ENCODE results near the gene ZMAT3.
"Not testable (repeated sequence)": the region's sequence is repeated elsewhere in the genome, so short reads cannot be mapped to it uniquely, and the experiment has no call there.

Gene ZMAT3

DNA sequence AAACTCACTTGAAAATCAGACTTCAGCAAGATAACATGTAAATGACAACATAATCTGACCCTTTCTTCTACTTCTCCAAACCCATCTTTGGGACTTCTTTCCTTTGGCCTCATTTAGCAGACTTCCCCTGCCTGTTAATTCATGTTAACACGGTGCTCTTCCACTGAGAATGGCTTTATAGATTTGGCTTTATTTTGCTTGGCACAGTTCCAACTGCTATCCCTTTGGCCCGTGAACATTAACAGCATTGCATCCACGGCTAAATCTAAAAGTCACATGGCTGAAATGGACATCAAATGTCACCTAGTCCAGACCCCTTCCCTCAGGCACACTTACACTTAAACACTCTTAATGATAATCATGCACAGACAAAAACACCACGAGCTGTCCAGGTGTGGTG lies 3.8 kb downstream of the ZMAT3 start:
- no peak for DNase-seq

DNA sequence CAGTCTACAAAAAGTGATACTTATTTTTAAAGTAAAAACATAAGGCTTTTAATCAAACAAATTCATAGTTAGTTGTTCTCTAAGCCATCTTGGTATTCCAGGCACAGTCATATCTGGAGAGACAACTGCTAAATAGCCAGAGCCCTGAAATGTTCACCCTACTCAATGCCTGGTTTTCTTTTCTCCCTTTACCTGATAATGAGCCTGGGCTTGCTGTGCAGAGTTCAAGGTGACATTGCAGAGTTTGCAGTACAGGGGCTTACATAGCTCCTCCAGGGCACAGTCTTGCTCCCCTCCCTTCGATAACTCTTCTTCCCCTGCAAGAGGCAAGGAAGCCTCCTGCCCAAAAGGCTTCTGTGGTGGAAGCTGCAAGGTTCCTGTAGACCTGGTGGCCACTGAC lies 4.3 kb downstream of the ZMAT3 start:
- no peak for DNase-seq

DNA sequence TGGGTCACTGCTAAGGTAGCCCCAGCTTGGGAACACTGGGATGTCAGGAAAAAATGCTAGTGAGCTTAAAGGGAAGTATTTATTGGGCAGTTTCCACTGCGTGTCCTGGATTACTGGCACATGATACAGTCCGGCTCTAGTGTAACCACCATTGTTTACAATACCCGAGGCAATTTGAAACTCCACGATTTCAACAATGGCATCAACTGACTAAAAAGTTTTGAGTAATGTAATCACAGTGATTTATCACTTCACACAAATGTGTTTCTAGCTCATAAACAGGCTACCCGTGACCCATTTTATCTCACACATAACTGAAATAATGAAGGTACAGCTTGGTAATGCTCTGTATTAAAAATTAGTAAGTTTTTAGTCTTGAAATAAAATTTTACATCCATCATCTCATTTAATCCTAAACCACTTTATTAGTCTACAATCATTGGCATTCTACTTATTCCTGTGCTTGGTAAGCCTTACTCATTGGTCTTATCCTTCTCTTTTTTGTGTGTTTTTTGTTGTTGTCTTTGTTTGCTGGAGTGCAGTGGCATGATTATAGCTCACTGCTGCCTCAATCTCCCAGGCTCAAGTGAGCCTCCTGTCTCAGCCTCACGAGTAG lies 7.6 kb downstream of the ZMAT3 start:
- DNase-seq, result no peak

DNA sequence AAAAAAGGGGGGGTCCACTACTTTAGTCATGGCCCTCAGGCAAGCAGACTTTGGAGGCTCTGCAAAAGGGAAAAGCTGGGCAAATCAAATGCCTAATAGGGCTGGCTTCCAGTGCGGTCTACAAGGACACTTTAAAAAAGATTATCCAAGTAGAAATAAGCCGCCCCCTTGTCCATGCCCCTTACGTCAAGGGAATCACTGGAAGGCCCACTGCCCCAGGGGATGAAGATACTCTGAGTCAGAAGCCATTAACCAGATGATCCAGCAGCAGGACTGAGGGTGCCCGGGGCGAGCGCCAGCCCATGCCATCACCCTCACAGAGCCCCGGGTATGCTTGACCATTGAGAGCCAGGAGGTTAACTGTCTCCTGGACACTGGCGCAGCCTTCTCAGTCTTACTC lies 15.3 kb downstream of the ZMAT3 start:
- DNase-seq, result no peak

DNA sequence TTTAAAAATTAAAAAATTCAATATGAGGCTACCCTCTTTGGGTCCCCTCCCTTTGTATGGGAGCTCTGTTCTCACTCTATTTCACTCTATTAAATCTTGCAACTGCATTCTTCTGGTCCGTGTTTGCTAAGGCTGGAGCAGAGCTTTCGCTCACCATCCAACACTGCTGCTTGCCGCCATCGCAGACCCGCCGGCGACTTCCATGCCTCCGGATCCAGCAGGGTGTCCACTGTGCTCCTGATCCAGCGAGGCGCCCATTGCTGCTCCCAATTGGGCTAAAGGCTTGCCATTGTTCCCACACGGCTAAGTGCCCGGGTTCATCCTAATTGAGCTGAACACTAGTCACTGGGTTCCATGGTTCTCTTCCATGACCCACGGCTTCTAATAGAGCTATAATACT lies 17.0 kb downstream of the ZMAT3 start:
- DNase-seq, result not testable (repeated sequence)

DNA sequence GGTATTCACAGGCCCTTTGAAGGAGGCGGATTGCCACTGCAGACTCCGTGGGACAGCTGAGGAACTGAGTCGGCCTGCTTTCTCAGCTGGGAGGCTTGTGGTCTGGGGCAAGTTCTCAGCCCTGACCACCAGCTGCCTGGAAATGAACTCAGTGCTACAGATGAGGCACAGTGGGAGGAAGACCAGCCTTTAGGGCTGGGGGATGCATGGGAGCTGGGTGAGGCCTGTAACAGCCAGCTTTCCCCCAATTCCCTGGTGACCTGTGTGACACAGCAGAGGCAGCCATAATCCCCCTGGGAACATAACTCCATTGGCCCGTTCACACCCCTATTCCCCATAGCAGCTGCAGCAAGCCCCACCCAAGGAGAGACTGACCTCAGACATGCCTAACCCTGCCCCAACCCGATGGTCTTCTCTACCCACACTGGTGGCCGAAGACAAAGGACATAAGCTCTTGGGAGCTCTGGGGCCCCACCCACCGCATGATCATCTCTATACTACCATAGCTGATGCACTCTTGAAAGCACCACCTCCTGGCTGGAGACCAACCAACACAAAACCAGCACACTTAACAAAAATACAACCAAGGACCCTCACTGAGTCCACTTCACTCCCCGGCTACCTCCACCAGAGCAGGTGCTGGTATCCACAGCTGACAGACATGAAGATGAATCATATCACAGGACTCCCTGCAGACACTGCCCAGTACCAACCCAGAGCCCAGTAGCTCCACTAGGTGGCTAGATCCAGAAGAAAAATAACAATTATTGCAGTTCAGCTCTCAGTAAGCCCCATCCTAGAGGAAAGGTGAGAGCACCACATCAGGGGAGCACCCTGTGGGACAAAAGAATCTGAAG lies 24.9 kb downstream of the ZMAT3 start:
- DNase-seq, result no peak

DNA sequence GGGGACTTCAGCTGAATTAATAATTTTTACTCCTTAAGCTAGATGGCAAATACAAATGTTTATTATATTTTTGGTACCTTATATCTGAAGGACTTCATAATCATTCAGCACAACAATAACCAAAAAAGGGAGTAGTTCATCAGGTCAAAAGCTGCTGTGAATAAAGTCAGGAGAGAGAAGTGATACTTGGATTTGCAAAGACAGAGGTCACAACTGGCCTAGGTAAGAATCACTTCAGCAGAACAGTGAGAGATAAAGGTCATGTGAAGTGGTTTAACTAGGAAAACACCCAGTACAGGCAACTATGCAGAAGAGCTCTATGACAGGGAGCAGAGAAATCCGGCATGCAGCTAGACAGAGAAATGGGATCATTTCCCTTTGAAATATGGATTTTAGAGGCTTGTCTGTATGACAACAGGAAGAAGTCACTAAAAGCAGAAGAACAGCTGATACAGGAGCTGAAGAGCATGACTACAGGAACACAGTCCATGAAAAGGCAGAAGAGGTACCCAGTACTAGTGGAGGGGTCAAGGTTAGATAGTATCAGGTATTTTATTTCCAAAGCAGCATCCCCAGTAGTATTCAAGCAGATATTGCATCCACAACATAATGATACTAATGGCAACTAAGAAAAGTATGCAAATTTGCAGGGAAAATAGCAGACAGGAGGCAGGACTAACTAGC lies 25.7 kb downstream of the ZMAT3 start:
- DNase-seq, result peak; percentile 22

DNA sequence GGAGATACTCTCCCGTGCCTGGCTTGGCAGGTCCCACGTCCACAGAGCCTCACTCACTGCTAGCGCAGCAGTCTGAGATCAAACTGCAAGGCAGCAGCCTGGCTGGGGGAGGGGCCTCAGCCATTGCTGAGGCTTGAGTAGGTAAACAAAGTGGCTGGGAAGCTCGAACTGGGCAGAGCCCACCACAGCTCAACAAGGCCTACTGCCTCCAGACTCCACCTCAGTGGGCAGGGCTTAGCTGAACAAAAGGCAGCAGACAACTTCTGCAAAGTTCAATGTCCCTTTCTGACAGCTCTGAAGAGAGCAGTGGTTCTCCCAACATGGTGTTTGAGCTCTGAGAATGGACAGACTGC lies 32.7 kb downstream of the ZMAT3 start:
- not testable (repeated sequence) for DNase-seq

DNA sequence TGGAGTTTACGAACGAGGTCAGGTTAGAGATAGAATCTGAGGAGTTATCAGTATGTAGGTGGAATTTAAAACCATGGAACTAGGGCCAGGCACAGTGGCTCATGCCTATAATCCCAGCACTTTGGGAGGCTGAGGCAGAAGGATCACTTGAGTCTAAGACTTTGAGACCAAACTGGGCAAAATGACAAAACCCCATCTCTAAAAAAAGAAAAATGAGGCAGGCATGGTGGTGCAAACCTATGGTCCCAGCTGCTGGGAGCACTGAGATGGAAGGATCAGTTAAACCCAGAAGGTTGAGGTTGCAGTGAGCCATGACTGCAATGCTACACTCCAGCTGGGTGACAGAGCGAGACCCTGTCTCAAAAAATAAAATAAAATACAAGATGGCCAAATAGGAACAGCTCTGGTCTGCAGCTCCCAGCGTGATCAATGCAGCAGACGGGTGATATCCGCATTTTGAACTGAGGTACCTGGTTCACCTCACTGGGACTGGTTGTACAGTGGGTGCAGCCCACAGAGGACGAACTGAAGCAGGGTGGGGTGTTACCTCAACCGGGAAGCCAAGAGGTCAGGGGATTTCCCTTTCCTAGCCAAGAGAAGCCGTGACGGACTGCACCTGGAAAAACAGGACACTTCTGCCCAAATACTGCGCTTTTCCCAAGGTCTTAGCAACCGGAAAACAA lies 33.3 kb downstream of the ZMAT3 start:
- DNase-seq, result no peak

DNA sequence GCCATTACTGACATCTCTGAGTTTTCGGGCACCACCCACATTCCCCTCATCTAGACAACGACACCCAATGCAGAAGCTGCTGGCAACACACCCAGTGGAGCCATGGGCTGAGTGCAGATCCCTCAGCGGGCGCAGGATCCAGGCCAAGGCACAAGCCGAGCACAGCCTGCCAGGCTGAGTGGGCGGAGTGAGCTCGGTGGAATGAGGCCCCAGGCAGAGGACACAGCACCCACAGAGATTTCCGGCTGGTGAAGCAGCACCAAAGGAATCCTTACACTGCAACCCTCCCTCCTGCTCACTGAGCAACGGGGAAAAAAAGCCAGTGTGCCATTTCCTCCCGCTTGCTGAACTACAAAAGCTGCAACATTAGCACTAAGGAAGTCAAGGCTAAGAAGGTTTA lies 34.3 kb downstream of the ZMAT3 start:
- DNase-seq, result no peak

DNA sequence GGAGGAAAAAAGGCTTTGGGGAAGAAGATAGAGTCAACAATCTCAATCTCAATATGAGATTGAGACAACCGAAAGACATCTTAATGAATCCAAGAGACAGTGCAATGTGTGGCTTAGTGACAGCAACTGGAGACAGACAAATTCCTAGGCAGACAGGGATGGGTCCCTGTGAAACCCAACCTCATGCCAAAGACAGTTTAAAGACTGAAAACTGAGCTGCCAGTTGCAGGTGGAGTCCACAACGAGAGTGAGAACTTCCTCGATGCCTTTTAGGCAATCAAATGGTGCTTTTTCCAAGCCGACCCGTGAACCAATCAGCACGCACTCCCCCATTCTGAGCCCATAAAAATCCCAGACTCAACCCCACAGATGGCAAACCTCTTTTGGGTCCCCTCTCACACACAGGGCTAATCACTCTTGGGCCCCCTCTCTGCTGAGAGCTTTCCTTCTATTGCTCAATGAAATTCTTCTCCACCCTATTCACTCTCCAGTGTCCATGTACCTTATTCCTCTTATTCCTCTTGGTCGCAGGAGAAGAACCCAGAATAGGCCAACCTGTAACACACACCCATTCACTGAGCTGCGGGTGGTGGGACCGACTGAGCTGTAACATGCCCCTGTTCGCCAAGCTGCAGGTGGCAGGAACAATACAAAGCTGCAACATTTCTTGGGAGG lies 34.8 kb downstream of the ZMAT3 start:
- DNase-seq, result no peak

DNA sequence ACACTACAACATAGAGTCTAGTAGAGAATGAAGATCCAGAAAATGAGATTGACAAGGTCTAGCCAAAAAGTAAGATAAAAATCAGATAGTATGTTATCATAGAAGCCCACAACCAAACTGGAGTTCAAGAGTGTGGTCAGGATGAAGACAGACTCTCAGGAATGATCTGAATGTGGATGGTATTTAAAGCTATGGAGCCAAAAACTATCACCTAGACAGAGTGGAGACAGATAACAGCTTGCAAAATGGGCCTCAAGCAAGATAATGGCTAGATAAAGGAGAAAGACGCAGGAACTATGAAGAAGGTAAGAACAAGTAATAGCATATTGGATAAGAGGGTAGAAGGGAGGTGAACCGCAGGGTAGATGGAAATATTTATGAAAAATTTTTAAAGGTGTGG lies 35.4 kb downstream of the ZMAT3 start:
- no peak for DNase-seq

DNA sequence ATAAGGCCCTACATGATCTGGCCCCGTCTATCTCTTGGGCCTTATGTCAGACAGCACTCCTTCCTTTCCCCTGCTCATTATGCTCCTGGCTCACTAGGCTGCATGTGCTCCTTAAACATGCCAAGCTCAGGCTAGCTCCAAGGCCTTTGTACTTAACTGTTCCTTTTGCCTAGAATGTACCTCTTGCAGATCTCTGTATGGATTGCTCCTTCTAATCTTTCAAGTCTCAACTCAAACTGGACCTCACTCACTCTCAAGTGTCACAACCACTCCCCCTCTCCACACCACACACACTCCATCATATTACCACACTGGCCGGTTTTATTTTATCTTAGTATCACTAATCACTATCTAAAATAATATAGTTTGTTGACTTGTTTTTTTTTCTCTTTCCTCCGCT lies 36.4 kb downstream of the ZMAT3 start:
- DNase-seq, result no peak

DNA sequence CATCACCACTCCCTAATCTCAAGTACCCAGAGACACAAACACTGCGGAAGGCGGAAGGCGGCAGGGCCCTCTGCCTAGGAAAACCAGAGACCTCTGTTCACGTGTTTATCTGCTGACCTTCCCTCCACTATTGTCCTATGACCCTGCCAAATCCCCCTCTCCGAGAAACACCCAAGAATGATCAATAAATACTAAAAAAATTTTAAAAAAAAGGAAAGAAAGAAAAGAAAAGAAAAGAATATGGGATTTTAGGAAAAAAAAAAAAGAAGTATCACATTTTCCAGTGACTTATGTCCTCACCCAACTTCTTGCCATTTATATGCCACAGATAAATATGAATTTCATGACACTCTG lies 38.3 kb downstream of the ZMAT3 start:
- not testable (repeated sequence) for DNase-seq

DNA sequence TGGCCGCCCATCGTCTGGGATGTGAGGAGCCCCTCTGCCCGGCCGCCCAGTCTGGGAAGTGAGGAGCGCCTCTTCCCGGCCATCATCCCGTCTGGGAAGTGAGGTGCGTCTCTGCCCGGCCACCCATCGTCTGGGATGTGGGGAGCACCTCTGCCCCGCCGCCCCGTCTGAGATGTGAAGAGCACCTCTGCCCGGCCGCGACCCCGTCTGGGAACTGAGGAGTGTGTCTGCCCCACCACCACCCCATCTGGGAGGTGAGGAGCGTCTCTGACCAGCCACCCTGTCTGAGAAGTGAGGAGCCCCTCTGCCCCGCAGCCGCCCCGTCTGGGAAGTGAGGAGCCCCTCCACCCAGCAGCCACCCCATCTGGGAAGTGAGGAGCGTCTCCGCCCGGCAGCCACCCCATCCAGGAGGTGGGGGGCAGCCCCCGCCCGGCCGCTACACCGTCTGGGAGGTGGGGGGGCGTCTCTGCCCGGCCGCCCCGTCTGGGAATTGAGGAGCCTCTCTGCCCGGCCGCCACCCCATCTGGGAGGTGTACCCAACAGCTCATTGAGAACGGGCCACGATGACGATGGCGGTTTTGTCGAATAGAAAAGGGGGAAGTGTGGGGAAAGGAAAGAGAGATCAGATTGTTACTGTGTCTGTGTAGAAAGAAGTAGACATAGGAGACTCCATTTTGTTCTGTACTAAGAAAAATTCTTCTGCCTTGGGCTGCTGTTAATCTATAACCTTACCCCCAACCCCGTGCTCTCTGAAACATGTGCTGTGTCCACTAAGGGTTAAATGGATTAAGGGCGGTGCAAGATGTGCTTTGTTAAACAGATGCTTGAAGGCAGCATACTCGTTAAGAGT lies 38.9 kb downstream of the ZMAT3 start:
- not testable (repeated sequence) for DNase-seq

DNA sequence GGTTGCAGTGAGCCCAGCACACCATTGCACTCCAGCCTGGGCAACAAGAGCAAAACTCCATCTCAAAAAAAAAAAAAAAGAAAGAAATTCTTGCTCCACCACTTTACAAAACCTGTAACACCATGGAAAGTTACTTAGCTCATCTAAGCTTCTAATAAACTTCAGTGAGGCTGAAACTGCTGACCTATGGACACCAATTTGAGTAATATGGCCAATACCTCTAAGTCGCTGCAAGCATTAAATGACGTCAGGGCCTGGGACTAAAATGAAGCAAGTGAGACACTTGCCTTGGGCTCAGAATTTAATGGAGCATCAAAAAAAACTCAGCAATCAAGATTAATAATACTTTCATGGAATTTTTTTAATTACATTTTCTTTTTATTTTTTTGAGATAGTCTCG lies 42.5 kb downstream of the ZMAT3 start:
- DNase-seq, result no peak

DNA sequence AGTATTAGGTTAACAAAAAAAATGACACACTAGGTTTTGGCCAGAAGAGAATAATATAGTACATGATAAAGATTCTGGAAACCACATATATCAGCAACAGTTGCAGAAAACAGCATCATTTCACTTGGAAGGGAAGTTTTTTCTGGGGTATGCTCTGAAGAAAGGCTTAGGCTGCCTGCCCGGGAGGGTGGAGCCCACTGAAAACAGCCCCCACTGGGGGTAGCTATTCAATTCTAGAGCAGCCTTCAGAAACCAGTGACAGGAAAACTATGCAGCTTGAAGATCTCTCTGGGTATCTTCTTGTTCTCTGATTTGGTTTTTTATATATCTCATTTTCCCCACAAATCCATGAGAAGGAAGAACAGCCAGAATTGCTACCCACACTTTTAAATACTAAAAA lies 43.2 kb downstream of the ZMAT3 start:
- DNase-seq, result no peak

DNA sequence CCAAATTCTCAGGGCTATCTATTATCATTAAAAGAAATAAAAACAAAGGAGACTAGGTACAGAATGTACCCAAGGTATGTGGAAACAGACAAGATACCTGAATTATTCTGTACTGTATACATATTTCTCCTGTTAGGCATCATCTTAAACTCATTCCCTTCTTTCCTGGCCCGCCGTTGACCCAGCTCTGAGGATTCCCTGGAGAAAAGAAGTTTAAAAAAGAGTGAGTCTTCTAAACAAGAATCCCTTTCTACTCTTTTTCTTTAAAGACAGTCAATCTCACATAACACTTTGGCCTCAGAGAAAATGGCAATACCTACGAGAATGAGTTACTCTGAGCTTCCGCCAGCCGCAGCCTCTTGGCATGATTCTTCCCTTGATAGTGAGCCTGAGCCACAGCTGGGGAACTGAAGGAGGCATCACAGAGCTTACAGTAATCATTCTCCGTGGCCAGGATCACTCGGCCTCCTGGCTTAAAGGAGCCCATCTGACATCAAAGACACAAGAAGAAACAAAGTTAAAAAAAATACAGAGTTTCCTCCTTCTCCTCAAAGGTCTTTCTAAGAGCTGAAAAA lies 44.2 kb downstream of the ZMAT3 start:
- DNase-seq, result no peak

DNA sequence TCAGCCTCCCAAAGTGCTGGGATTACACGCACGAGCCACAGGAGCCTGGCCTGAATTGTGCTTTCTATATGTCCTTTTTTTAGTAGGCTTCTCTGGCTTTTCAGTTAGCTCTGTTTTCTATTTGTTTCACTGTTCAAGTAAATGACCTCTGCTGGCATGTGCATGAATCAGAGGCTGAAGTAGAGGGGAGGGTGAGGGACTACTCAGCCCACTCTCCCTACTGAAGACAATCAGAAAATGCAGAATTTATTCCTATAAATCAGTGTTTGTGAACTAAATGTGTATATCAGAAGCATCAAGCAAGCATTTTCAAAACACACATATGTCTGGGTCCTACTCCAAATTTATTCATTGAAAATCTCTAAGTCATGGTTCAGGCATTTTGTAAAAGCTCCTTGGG lies 45.0 kb downstream of the ZMAT3 start:
- DNase-seq, result no peak

DNA sequence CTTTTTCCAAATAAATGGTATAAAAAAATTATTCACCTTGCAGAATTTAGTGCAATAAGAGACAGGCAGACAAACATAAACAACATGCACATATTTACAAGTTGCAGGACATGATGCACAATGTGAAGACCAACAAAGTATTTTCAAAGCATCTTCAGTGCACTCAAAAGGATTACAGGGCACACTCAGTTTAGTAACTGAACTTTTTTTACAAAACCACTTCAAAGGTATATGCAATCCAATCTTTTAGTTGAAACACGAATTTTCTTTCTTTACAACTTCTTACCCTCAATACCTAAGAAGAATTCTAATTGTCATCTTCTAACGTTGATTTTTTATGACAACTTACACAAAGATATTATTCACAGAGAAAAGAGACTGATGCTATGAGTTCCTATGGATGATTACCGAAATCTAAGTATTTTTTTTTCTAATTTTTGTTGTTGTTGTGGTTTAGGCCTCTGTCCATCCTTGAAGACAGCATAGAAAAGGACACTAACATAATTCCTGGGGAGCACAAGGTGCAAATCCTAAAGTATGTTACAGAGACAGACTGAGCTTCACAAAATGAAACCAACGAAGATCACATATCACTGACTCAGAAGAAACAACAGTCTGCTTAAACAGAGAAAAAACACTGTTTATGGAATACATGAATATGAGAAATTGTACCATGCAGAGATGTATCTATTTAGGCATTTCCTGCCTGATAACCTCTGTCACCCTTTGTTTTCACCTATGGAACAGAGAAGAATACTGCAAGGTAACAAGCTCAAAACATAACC lies 50.3 kb downstream of the ZMAT3 start:
- no peak for DNase-seq

DNA sequence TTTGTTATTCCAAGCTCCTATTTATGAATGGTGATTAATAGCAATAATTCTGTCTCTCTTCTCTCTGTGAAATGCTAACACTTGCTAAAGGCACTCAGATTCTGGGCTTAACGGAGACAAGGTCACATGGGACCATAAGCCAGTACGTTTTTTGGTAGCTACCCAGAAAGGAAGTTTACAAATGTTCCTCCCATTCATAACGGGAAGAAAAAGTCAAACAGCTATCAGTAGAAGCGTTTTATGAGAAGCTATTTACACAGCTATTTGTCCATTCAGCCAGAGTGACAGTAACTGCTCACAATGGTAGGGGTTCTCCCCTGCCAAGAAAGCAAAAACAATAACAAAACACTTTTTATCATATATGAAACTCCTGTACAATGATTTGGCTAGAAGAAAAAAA lies 51.5 kb downstream of the ZMAT3 start:
- peak; percentile 4 for DNase-seq

Measured in inflammatory macrophage treated with lipopolysaccharide for 4 hours (primary cell).